Ecto neural progenitor cell (in vitro differentiated cells): ENCODE results near the gene SUDS3.
"Not testable (repeated sequence)": the region's sequence is repeated elsewhere in the genome, so short reads cannot be mapped to it uniquely, and the experiment has no call there.

Experiments used
- DNase-seq: peaks from one replicate; pipeline ENCODE4 v3.0.0-alpha.2; 2018; ENCODE audit warnings: low spot score

SUDS3 gene

GRCh38 chr12:118376089-118377020 lies at the start of gene SUDS3:
TSS of gene SUDS3 (plus strand) at chr12:118376555. CDS start at chr12:118376692, 137 bp downstream.
- peak; percentile 98 for DNase-seq

DNA sequence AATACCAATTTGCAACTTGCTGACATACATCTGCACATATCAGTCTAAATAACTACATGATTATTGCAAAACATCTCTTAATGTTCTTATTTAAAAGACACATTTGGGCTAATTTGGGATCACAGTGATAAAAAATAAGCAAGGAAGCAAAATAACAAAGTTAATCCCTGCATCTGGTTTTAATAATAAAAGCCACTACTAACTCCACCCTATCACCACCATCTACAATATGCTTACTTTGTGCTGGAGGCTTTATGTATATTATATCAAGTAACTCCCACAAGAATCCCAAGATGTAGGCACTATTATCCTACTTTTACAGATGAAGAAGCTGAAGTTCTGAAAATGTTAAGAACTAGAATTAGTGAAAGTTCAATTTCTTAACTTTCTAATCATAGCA lies 49.4 kb upstream of the SUDS3 start:
- no peak for DNase-seq

DNA sequence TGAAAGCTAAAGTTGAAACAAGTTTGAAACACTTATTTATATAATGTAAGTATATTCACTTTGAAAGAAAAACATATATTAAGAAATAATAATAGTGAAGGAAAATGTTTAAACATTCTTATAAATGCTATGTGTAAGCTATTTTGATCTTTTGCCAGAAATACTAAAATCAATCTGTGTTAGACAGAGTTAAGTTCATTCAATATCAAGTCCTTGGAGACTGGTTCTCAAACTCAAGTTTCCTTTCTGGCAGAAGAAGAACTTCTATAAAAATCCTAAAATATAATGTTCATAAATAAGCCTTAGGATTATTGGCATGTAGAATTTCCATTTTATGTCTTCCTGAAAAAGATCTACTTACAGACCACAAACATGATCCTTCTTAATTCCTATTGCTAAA lies 49.0 kb upstream of the SUDS3 start:
- no peak for DNase-seq

DNA sequence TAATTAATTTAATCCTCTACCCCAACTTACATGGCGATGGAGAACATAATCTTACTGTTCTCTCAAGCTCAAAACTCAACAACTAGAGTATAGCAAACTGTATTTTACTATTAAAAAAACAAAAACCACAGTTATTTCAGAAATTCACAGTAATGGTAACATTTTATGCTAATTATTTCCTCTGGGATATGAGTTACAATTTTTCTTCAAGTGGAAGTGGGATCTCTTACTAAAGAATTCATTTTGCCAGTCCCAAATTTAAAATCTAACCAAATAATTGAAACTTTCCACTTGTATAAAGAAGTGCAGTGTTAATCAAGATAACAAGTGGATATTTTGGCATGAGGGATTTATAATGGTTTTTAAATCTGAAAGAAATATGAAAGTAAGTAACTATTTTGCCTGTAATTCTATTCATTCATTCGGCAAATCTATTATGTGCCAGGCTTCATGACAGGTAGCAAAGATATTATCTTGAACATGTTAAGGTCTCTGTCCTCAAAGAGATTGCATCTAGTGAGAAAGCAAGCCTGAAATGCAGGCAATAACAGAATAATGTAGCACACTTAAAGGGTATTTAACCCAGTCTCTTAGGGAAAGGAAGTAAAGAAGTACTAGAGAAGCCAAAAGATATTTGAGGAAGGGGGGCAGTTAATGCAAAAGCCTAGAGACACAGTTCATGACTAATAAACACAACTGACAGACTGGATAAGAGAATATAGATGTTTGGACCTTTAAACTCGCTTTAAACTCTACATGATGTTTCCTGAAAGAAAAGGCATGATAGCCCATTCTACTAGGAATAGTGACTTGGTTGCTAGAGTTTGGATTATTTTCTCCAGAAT lies 47.6 kb upstream of the SUDS3 start:
- no peak for DNase-seq

DNA sequence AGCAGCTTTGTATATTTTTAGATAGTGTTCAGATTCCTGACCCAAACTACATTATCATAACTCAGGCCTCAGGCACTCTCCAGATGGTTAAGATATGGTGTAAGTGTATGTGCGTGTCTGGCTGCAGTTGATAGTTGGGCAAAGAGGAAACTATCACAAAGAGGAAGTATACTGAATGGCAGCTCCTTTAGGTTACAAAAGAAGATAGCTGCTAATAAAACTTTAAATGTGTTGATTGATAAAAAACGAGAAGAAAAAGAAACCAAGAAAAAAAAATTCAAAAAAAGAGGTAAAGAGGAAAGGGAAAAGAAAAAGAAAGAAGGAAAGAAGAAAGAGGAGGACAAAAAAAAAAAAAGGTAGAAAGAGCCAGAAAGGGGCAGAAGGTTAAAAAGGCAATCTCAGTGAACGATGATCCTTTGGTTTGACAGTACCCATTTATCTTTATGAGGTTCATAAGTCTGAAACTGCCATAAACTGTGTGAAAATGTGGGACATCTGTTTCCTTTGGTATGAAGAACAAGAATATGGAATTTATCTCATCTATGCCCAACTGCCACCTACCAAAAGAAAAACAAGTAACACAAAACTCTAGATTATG lies 45.8 kb upstream of the SUDS3 start:
- DNase-seq, result no peak

GRCh38 chr12:118332511-118332910 lies 43.8 kb upstream of the SUDS3 start:
- DNase-seq, result no peak

GRCh38 chr12:118334241-118334640 lies 42.1 kb upstream of the SUDS3 start:
- no peak for DNase-seq

DNA sequence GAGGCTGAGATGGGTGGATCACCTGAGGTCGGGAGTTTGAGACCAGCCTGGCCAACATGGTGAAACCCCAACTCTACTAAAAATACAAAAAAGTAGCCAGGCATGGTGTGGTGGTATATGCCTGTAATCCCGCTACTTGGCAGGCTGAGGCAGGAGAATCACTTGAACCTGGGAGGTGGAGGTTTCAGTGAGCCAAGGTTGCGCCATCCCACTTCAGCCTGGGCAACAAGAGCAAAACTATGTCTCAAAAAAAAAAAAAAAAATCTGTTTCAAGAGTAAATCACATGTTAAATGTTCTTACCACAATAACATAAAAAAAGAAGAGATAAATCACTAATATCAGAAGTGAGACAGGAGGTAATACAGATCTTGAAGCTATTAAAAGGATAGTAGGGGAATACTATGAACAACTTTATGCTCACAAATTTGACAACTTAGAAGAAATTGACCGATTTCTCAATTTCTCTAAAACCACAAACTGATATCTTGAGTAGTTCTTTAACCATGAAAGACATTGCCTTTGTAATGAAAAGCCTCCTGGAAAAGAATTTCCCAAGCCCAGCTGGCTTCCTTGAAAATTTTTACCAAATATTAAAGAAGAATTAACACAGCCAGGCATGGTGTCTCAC lies 41.3 kb upstream of the SUDS3 start:
- DNase-seq, result no peak

- DNase-seq, result no peak
These were observed 40.2 kb upstream of the SUDS3 start for GRCh38 chr12:118336123-118336522.

DNA sequence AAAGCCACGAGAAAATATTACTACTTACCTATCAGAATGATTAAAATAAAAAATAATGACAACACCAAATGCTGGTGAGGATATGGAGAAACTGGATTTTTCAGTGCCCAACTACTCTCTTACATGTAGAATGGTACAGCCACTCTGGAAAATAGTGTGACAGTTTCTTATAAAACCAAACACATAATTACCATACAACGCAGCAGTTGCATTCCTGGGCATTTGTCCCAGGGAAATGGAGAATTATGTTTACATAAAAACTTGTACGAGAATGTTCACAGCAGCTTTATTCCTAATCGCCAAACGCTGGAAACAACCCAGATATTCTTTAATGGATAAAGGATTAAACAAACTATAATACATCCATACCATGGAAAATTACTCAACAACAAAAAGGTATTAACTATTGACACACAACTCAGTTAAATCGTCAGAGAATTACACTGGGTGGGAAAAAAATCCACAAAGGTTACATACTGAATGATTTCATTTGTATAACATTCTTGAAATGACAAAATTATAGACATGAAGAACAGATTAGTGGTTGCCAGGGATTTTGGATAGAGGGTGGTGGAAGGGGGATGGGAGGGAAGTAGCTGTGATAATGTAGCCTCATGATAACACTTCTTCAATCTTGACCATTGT lies 39.0 kb upstream of the SUDS3 start:
- DNase-seq, result no peak

GRCh38 chr12:118342090-118342489 lies 34.3 kb upstream of the SUDS3 start:
- no peak for DNase-seq

GRCh38 chr12:118344829-118345228 lies 31.5 kb upstream of the SUDS3 start:
- DNase-seq, result no peak

GRCh38 chr12:118345355-118345754 lies 31.0 kb upstream of the SUDS3 start:
- DNase-seq, result no peak

- DNase-seq, result no peak
These were observed 29.5 kb upstream of the SUDS3 start for GRCh38 chr12:118346895-118347294.

- DNase-seq, result no peak
These were observed 28.4 kb upstream of the SUDS3 start for GRCh38 chr12:118347916-118348315.

- no peak for DNase-seq
These were observed 25.3 kb upstream of the SUDS3 start for GRCh38 chr12:118350908-118351559.

- no peak for DNase-seq
These were observed 22.6 kb upstream of the SUDS3 start for GRCh38 chr12:118353721-118354120.

DNA sequence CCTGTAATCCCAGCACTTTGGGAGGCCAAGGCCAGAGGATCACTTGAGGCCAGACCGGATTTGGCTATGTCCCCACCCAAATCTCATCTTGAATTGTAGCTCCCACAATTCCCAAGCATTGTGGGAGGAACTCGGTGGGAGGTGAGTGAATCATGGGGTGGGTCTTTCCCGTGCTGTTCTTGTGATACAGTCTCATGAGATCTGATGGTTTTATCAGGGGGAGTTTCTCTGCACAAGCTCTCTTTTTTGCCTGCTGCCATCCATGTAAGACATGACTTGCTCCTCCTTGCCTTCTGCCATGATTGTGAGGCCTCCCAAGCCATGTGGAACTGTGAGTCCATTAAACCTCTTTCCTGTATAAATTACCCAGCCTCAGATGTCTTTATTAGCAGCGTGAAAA lies 21.9 kb upstream of the SUDS3 start:
- not testable (repeated sequence) for DNase-seq

DNA sequence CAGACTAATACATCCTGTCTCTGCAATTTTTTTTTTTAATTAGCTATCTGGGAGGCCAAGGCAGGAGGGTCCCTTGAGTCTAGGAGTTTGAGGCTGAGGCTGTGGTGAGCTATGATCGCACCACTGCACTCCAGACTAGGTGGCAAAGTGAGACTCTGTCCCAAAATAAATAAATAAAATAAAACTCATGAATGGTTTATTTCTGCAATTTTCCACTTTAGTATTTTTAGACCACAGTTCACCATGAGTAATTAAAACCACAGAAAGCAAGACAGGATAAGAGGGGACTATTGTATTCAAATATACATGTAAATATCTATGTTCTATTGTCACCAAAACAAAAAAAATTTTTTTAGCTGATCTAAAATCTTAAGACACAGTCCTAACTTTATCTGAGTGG lies 21.5 kb upstream of the SUDS3 start:
- DNase-seq, result no peak

DNA sequence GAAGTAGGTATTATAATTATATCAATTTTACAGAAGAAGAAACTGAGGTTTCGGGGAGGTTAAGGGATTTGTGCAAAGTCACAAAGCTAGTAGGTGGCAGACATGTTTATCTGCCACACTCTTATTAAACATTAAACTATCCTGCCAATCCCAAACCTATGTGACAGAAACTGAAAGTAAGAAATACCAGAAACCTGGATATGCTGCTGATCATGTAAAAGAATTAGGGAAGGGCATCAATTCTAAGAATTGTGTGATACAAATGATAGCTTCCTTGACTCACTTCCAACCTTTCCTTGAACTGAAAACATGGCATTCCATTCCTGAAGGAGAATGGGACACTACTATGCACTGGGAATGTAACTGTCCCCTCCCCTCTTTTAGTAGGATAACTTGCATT lies 20.5 kb upstream of the SUDS3 start:
- no peak for DNase-seq

DNA sequence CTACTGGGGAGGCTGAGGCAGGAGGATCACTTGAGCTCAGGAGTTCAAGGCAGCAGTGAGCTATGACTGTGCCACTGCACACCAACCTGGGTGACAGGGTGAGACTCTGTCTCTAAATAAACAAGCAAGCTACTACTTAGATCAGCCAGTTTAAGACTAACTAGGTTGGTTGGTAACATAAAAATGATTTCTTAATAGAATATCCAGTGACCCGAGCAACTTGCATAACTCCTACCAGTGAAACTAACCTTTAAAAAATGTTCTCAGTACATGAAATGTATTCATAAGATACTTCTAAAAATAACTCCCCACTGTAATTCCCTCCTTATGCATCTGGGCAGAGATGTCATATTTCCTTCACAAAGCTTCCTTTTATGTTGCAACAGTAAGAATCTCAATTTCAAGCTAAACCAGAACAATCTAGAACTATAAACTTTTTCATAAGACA lies 19.5 kb upstream of the SUDS3 start:
- no peak for DNase-seq
